HUES64 (cell line): ENCODE data around the gene KIR3DL2.
"Not testable (repeated sequence)": the region's sequence is repeated elsewhere in the genome, so short reads cannot be mapped to it uniquely, and the experiment has no call there.

Experiments
- H3K27ac ChIP-seq: 2 replicates; pipeline ENCODE4 v1.7.0; 2013; ENCODE audit warnings: low read depth, low read length, inconsistent platforms
- H3K27me3 ChIP-seq: 2 replicates; pipeline ENCODE4 v1.6.1; 2013; ENCODE audit warnings: mild to moderate bottlenecking, low read length; ENCODE audit not compliant: insufficient read depth
- H3K36me3 ChIP-seq: 2 replicates; pipeline ENCODE4 v1.6.1; 2013; ENCODE audit warnings: mild to moderate bottlenecking, low read length; ENCODE audit not compliant: insufficient read depth
- H3K4me1 ChIP-seq: 2 replicates; pipeline ENCODE4 v1.6.1; 2013; ENCODE audit warnings: mild to moderate bottlenecking, low read length, moderate library complexity; ENCODE audit not compliant: insufficient read depth
- H3K4me3 ChIP-seq: 2 replicates; pipeline ENCODE4 v1.5.1; 2013; ENCODE audit warnings: mild to moderate bottlenecking, low read length, moderate library complexity
- H3K9ac ChIP-seq: 2 replicates; pipeline ENCODE4 v1.6.1; 2013; ENCODE audit warnings: mild to moderate bottlenecking, low read depth, low read length
- H3K9me3 ChIP-seq: 2 replicates; pipeline ENCODE4 v1.6.1; 2013; ENCODE audit warnings: low read depth, low read length; ENCODE audit not compliant: insufficient read depth
- WGBS: fragments of 150-250, 120-280 bp; methylation state at CpG from one replicate; pipeline ENCODE4 v1.1.7; 2013; ENCODE audit warnings: missing lambda C conversion rate; 5-methylcytosine and 5-hydroxymethylcytosine counted together

The KIR3DL2 gene

GRCh38 chr19:54899646-54900045, 49.4 kb downstream of the KIR3DL2 start:
- H3K27ac ChIP-seq: not testable (repeated sequence)
- 89% methylated on average over 9 of the region's 9 CpGs for WGBS

GRCh38 chr19:54901153-54901552, 50.9 kb downstream of the KIR3DL2 start:
- H3K9ac ChIP-seq, H3K9me3 ChIP-seq, H3K27me3 ChIP-seq, H3K4me1 ChIP-seq, H3K27ac ChIP-seq, H3K4me3 ChIP-seq, H3K36me3 ChIP-seq: not testable (repeated sequence)
- 94% methylated on average over 6 of the region's 8 CpGs for WGBS

More at GRCh38 chr19:54899646-54900045, 49.4 kb downstream of the KIR3DL2 start:
- H3K27me3 ChIP-seq, H3K9ac ChIP-seq, H3K4me3 ChIP-seq, H3K4me1 ChIP-seq, H3K9me3 ChIP-seq, H3K36me3 ChIP-seq: not testable (repeated sequence)

- Histone ChIP-seq H3K27ac (no peak overlapping the region), H3K4me3 (no peak overlapping the region), H3K4me1 (peaks cover 14% of the 10 kb centered on the region), H3K9me3 (no peaks in the 10 kb centered on the region), H3K36me3 (no peaks in the 10 kb centered on the region), H3K27me3 (no peaks in the 10 kb centered on the region), H3K9ac (no peak overlapping the region)
- WGBS: 91% methylated on average over 3 of the region's 3 CpGs
These were observed 51.8 kb downstream of the KIR3DL2 start for GRCh38 chr19:54902061-54902460.

- no peak overlapping the region for H3K9ac ChIP-seq
- peaks cover 14% of the 10 kb centered on the region for H3K4me1 ChIP-seq
- H3K27ac ChIP-seq: no peak overlapping the region
- no peak overlapping the region for H3K4me3 ChIP-seq
- no peaks in the 10 kb centered on the region for H3K36me3 ChIP-seq
- no peaks in the 10 kb centered on the region for H3K27me3 ChIP-seq
- H3K9me3 ChIP-seq: no peaks in the 10 kb centered on the region
- WGBS: no CpG with 5 or more reads among the region's 6 CpGs
These were observed 53.1 kb downstream of the KIR3DL2 start for GRCh38 chr19:54903303-54903702.

- H3K9ac ChIP-seq, H3K36me3 ChIP-seq, H3K27me3 ChIP-seq, H3K27ac ChIP-seq, H3K9me3 ChIP-seq, H3K4me3 ChIP-seq: not testable (repeated sequence)
- H3K4me1 ChIP-seq: peaks cover 14% of the 10 kb centered on the region
- 97% methylated on average over 2 of the region's 4 CpGs for WGBS
These were observed 54.0 kb downstream of the KIR3DL2 start for GRCh38 chr19:54904261-54904660.

- WGBS: 86% methylated on average over 5 of the region's 5 CpGs
- Histone ChIP-seq H3K27ac (no peak overlapping the region), H3K4me1 (peaks cover 14% of the 10 kb centered on the region), H3K4me3 (no peak overlapping the region), H3K27me3 (no peaks in the 10 kb centered on the region), H3K36me3 (no peaks in the 10 kb centered on the region), H3K9ac (no peak overlapping the region), H3K9me3 (no peaks in the 10 kb centered on the region)
These were observed 55.2 kb downstream of the KIR3DL2 start for GRCh38 chr19:54905421-54905802.

GRCh38 chr19:54905803-54906511, 55.7 kb downstream of the KIR3DL2 start, which contains the start of gene NCR1:
Gene NCR1 (plus strand): TSS chr19:54906148. CDS start chr19:54906188, 40 bp downstream.
- H3K9ac ChIP-seq: no peak within 1 kb of the TSS; the same call in 1 of the 2 replicates
- no peaks in the 10 kb centered on the region for H3K27me3 ChIP-seq
- H3K27ac ChIP-seq: no peak within 1 kb of the TSS
- no peaks in the 10 kb centered on the region for H3K9me3 ChIP-seq
- H3K4me3 ChIP-seq: no peak within 1 kb of the TSS
- H3K4me1 ChIP-seq: peaks cover 14% of the 10 kb centered on the region
- H3K36me3 ChIP-seq: no peaks in the 10 kb centered on the region
- 71% methylated on average over 22 of the region's 22 CpGs for WGBS

GRCh38 chr19:54906819-54907218, 56.6 kb downstream of the KIR3DL2 start:
- H3K36me3 ChIP-seq: no peaks in the 10 kb centered on the region
- WGBS: 91% methylated on average over 6 of the region's 7 CpGs
- H3K4me3 ChIP-seq: no peak overlapping the region
- no peak overlapping the region for H3K9ac ChIP-seq
- peaks cover 14% of the 10 kb centered on the region for H3K4me1 ChIP-seq
- H3K9me3 ChIP-seq: no peaks in the 10 kb centered on the region
- no peak overlapping the region for H3K27ac ChIP-seq
- no peaks in the 10 kb centered on the region for H3K27me3 ChIP-seq

- WGBS: no CpG with 5 or more reads among the region's 5 CpGs
- H3K27me3 ChIP-seq, H3K9ac ChIP-seq, H3K27ac ChIP-seq, H3K9me3 ChIP-seq, H3K4me3 ChIP-seq, H3K36me3 ChIP-seq: not testable (repeated sequence)
- peaks cover 14% of the 10 kb centered on the region for H3K4me1 ChIP-seq
These were observed 57.7 kb downstream of the KIR3DL2 start for GRCh38 chr19:54907899-54908298.
